ENCODE measurements around the gene PRSS56.

Gene PRSS56

DNA sequence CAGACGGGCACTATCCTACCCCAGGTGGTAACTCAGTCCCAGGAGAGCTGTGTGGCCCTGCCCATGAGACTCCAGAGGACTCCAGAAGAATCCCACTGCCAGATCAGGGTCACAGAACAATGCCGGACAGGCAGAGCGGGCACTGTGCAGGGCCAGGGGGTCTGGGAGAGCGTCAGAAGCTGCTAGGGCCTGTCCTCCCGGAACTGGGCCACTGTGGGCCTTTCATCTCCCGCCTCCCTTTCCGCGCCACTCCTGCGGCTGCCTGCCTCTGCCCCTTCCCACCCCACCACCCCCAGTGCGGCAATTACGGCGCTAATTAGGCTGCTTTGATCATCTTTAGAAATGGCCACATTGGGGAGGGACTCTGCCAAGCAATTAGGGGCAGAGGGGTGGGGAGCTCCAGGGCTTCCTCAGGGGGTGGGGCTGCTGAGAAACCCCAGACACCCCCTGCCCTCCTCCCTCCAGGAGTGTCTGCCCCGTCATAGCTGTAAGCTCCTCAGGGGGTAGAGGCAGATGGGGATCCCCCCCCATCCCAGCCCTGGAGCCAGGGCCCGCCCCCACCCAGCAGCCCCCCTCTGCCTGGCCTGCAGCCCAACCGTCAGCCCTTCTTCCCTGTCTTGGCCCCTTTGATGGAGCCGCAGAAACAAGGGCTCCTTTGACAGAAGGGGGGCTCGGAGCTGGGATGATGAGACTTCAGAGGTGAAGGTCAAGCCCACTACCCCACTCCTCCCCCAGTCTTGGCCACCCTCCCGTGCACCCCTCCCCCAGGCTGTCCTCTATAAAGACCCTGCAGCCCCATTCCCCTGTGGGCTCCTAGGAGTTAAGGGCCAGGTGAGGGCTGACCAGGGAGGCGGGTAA lies at the start of gene PRSS56:
Gene PRSS56 (plus strand): TSS at position 808 of the 858 bp plus-strand sequence. CDS start 211 bp downstream, outside the sequence.
- TF ChIP-seq, protein P1, sequence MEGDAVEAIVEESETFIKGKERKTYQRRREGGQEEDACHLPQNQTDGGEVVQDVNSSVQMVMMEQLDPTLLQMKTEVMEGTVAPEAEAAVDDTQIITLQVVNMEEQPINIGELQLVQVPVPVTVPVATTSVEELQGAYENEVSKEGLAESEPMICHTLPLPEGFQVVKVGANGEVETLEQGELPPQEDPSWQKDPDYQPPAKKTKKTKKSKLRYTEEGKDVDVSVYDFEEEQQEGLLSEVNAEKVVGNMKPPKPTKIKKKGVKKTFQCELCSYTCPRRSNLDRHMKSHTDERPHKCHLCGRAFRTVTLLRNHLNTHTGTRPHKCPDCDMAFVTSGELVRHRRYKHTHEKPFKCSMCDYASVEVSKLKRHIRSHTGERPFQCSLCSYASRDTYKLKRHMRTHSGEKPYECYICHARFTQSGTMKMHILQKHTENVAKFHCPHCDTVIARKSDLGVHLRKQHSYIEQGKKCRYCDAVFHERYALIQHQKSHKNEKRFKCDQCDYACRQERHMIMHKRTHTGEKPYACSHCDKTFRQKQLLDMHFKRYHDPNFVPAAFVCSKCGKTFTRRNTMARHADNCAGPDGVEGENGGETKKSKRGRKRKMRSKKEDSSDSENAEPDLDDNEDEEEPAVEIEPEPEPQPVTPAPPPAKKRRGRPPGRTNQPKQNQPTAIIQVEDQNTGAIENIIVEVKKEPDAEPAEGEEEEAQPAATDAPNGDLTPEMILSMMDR (IDR thresholded peaks at IDR 0.05; ENCODE audit: borderline replicate concordance, control extremely low read depth, extremely low read depth, insufficient read depth, missing control alignments), result no peak
- in situ Hi-C loops (cut with MboI; ENCODE audit: low sequenced_read_pairs, unreplicated experiment), result no loop called here
- no peak for DNase-seq (ENCODE audit: low spot score)

DNA sequence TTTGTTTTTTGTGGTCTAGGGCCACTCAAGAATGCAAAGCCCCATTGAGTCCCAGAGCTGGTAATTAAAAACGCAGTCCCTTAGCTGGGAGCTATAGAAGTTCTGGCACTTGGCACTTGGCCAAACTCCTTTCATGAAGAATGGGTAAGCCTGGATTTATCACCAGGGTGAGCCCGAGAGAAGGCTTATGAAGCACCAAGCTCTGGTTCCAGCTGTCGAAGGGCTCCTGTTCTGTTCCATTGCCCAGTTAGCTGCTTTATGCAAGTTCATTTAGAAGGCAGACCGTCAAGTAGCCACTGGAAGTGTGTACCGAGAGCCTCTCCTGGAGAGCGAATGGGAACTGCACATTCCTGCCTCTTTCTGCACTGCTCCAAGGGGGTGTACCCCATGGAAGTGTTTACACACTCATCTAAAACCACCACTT lies 46.7 kb upstream of the PRSS56 start:
- TF ChIP-seq, protein P1 (IDR thresholded peaks at IDR 0.05; ENCODE audit: borderline replicate concordance, control extremely low read depth, extremely low read depth, insufficient read depth, missing control alignments), result no peak
- DNase-seq (ENCODE audit: low spot score), result no peak
- in situ Hi-C loops (cut with MboI; ENCODE audit: low sequenced_read_pairs, unreplicated experiment), result no loop called here

DNA sequence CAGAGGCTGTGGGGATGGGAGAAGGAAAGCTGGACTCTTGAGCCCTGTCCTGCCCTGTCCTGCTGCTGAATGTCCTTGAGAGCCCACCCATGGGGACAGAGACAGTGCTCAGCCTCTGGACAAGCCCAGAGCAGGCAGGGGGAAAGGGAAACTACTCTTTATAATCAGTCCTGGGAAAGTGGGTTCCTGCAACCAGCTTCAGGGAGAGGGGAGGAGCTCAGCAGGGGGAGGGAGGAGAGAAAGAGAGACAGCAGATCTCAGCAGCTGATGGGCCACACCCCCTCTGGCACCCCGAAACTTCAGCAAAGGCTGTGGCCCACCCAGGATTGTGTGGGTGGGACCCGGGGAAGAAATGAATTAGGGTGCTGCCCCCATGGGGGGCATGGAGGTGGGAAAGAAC lies 44.1 kb upstream of the PRSS56 start:
- no peak for DNase-seq (ENCODE audit: low spot score)
- in situ Hi-C loops (cut with MboI; ENCODE audit: low sequenced_read_pairs, unreplicated experiment), result no loop called here
- TF ChIP-seq, protein P1 (IDR thresholded peaks at IDR 0.05; ENCODE audit: borderline replicate concordance, control extremely low read depth, extremely low read depth, insufficient read depth, missing control alignments), result no peak

DNA sequence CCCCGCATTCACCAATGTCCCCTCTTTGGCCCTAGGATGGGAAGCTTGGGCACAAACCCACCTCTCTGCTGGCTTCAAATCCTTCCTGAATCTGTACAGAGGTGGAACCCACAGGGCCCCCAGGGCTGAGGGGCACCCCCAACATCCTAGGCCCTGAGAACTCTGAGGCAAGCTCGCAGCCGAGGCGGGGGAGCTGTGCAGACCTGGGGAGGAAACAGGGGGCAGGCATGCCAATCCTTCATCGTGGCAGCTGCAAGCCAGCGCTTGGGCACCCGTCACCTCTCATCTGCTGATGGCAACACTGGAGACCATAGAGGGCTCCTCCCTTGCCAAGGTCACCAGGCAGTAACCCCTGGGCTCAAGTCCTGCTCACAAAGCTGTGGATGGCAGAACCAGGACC lies 43.4 kb upstream of the PRSS56 start:
- DNase-seq (ENCODE audit: low spot score), result no peak
- in situ Hi-C loops (cut with MboI; ENCODE audit: low sequenced_read_pairs, unreplicated experiment), result no loop called here

DNA sequence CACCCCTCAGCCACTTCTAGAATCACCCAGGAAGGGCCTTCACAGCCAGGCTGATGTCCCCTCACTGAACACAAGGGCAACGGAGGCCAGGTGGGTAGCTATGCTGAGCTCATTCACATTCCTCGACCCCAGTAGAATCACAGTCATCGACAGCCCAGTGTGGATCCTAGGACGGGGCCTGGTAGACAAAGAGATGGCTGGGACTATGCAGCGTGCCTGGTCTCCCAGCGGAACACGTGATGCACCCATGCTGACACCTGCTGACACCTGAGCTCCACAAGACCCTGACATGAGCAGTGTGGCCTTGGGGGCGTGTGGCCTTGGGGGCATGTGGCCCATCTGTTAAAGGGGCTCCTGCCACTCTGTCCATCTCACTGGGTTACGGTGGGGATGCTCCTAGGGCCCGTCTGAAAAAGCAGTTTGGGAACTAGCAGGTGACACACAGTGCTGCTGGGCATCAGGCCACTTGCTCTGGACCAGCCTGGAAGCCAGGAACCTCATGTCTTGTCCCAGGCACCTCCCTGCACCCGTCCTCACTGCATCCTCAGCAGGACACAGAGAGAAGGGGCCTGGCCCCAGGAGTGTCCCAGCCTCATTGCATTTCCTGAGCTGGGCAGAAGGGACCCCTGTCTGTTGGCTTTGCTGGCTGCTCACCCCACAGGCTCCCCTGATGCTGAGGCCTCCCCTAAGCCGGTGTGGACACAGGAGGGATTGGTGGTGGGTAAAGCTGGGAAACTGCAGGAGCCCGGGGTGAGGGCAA lies 42.3 kb upstream of the PRSS56 start:
- TF ChIP-seq, protein P1 (IDR thresholded peaks at IDR 0.05; ENCODE audit: borderline replicate concordance, control extremely low read depth, extremely low read depth, insufficient read depth, missing control alignments), result no peak
- no peak for DNase-seq (ENCODE audit: low spot score)
- in situ Hi-C loops (cut with MboI; ENCODE audit: low sequenced_read_pairs, unreplicated experiment), result no loop called here

More for the DNA sequence above, 43.4 kb upstream of the PRSS56 start:
- TF ChIP-seq, protein P1 (IDR thresholded peaks at IDR 0.05; ENCODE audit: borderline replicate concordance, control extremely low read depth, extremely low read depth, insufficient read depth, missing control alignments), result no peak

DNA sequence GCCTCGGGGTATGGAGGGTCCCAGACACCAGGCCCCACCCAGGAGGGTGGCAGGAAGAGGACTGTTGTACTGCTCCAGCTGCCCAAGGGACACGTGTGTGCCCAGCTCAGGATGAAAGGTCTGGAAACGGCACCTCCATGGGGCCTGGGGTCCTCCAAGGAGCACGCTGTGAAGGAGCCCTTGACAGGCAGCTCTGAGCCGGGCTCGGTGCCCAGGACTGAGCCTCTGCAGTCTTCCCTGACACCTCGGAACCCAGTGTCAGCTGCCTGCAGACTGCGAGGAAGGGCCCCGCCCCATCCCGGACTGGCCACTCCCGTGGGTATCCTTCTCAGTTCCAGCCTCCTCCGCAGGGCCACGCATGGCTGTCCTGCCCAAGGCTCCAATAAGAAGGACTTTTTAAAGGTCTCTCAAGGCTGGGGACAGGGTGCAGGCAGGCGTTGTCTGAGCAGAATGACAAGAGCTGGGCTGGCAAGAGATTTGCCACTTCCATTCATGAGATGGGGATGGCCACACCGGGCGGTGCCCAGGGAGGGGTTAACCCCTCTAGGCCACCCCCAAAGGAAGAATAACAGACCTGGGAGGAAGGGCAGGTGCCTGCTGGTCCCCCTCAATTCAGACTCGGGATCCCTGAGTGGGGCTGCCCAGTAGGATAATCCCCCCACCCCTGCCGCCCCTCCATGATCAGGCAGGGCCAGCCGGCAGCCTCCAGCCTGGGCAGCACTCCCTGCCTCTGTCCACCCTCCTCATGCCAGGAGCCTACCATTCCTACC lies 41.4 kb upstream of the PRSS56 start:
- in situ Hi-C loops (cut with MboI; ENCODE audit: low sequenced_read_pairs, unreplicated experiment), result no loop called here
- TF ChIP-seq, protein P1 (IDR thresholded peaks at IDR 0.05; ENCODE audit: borderline replicate concordance, control extremely low read depth, extremely low read depth, insufficient read depth, missing control alignments), result no peak
- no peak for DNase-seq (ENCODE audit: low spot score)
